Smooth muscle cell of the umbilical artery (primary cell): Measurements from ENCODE around the gene ECPAS. TPM values are rescaled to one million over a fixed set of nuclear protein-coding genes. Genes with fewer than 3 reads are reported as not detected.

ENCODE experiments used
- total RNA-seq: library from RNA; depleted of rRNA; stranded (reverse); fragments of >200 nt; gene quantifications from 2 replicates; pipeline ENCODE4 v1.2.3, GENCODE V29; 2014

ECPAS gene
- total RNA-seq: 73.9 and 106 TPM in 2 replicates

GRCh38 chr9:111483858-111484571 lies at the start of gene ECPAS:
Gene ECPAS (minus strand): TSS chr9:111484383. CDS start chr9:111472918, 11,465 bp downstream.

DNA sequence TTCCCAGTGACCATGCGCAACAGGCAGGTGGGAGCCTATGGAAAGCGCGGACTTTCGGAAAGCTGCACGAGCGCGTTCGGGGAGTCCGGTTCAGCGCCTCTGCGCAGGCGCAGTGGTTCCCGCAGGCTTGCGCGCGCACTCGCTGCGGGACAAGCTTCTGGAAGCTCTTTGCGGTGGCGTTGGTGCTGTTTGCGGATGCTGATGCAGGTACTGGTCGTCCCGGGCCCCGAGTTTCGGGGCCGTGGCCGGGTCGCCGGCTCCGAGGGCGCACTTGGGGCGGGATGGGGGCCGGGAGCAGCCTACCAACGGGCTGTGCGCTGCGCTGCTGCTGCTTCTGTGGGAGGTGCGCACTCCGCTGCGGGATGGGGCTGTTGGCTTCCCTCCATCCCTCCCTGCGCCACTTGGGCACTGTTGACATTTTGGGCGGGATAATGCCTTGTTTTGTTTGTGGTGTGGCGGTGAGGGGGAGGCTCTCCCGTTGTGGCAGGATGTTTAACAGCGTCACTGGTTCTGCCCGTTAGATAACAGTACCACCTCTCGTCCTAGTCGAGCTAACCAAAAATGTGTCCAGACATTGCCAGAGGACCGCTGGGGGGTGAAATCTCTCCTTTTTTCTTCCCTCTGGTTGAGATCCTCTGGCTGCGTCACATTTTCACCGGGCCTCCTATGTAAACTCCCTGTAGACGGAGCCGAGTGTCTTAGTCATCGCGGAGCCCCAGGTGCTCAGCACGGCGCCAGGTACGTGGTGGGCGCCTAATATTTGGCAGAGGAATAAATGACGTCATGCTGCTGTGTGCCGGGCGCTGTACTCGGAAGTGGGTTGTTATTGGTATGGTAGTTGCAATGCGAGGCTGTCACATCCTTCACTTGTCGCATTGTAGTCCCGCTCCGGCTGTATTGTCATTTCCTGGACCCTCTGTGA lies 41.1 kb upstream of the ECPAS start, which contains the start of gene ZNF483:
TSS of gene ZNF483 (plus strand) at position 124 of the 922 bp plus-strand sequence. CDS start 2,217 bp downstream, outside the sequence.

GRCh38 chr9:111330124-111330523 lies 154.1 kb downstream of the ECPAS start, which contains the start of gene OR2K2:
Gene OR2K2 (minus strand): TSS chr9:111330224. CDS start chr9:111328433, 1,791 bp downstream.

Other genes with a start within 250 kb of the ECPAS start
- not detected in 2 replicates for gene OR2K2, start 154.2 kb downstream of the ECPAS start, total RNA-seq
- 1.2 TPM in 2 replicates for gene ZNF483, start 40.8 kb upstream of the ECPAS start, total RNA-seq
- 46.6 and 60.8 TPM in 2 replicates for gene PTGR1, start 115.3 kb upstream of the ECPAS start, total RNA-seq
- gene DNAJC25, start 147.0 kb upstream of the ECPAS start, total RNA-seq: 10.5 and 11.9 TPM in 2 replicates
- gene GNG10, start 177.2 kb upstream of the ECPAS start, total RNA-seq: 83.2 and 85.8 TPM in 2 replicates